Aorta (tissue), 5 donors: Measurements from ENCODE around the gene OTOP3. TPM values are rescaled to one million over a fixed set of nuclear protein-coding genes. Genes with fewer than 3 reads are reported as not detected.

Experiments
- ATAC-seq: fragments of 200-7000 bp; cut with Tn5 transposase; one replicate; pipeline ENCODE4 v1.9.1; 2022; ENCODE audit warnings: moderate library complexity; ENCODE audit not compliant: low FRiP score
- DNase-seq, 2 donors: peaks; one replicate each; pipeline ENCODE4 v3.0.0-alpha.2; 2020
- H3K27ac ChIP-seq, 2 donors: one replicate each; pipeline ENCODE4 v1.5.1; 2013; ENCODE audit warnings: low read length in 2 of 2, mild to moderate bottlenecking in 2 of 2, moderate library complexity in 2 of 2, control low read depth in 1 of 2, inconsistent platforms in 1 of 2, low read depth in 1 of 2
- H3K27me3 ChIP-seq, 2 donors: one replicate each; pipeline ENCODE4 v1.6.1; 2013; ENCODE audit warnings: control low read depth in 1 of 2, low read length in 1 of 2, mild to moderate bottlenecking in 1 of 2, moderate library complexity in 1 of 2; ENCODE audit not compliant: insufficient read depth in 2 of 2, control insufficient read depth in 1 of 2
- H3K36me3 ChIP-seq, 2 donors: one replicate each; pipeline ENCODE4 v1.6.1; 2013; ENCODE audit warnings: control low read depth in 1 of 2, low read length in 1 of 2, mild to moderate bottlenecking in 1 of 2; ENCODE audit not compliant: insufficient read depth in 2 of 2, control insufficient read depth in 1 of 2
- H3K4me1 ChIP-seq, 2 donors: one replicate each; pipeline ENCODE4 v1.6.1; 2013; ENCODE audit warnings: low read length in 2 of 2, control low read depth in 1 of 2, mild to moderate bottlenecking in 1 of 2, moderate library complexity in 1 of 2; ENCODE audit not compliant: insufficient read depth in 2 of 2, control insufficient read depth in 1 of 2
- H3K4me3 ChIP-seq, 2 donors: one replicate each; pipeline ENCODE4 v1.5.1; 2013; ENCODE audit warnings: low read length in 2 of 2, control low read depth in 1 of 2, mild to moderate bottlenecking in 1 of 2
- H3K9me3 ChIP-seq: one replicate; pipeline ENCODE4 v1.6.1; 2013; ENCODE audit warnings: mild to moderate bottlenecking, low read length; ENCODE audit not compliant: control insufficient read depth
- WGBS, 2 donors: extraction: QIAGEN DNeasy Blood & Tissue Kit; methylation state at CpG; one replicate each; pipeline ENCODE4 v1.1.7; 2013; 5-methylcytosine and 5-hydroxymethylcytosine counted together
- intact Hi-C, 2 donors: fragments of 100-400 bp; cut with DNase I; formaldehyde crosslinking; loops; one replicate each; pipeline versions ENCODE4 v1.14.2 to v1.15.0; 2022
- polyA plus RNA-seq, 2 donors: library from polyadenylated mRNA; stranded (reverse); fragments of 200-250 nt; gene quantifications; one replicate each; pipeline ENCODE4 v1.2.3, GENCODE V29; 2013
- total RNA-seq, 2 donors: library from RNA; stranded (reverse); fragmentation: NEBNext Ultra II Directional; extraction: Animal tissue kit (Norgen Biotek cat#: 25700); gene quantifications; one replicate each; pipeline ENCODE4 v1.2.1, GENCODE V29; 2021
- donor health status: healthy with polysubstance abuse.
- donor health status: Bipolar disorder and iron deficiency.
- donor health status: DM: no; HTN: no; CAD: no.
- donor health status: DM: no; HTN: no; CAD: no.
- donor health status: DM: yes; HTN: yes; CAD: no.

OTOP3 gene
- total and polyA plus RNA-seq, 4 donors: 1.8 TPM; not detected in 3

GRCh38 chr17:74930535-74931036, 5.1 kb upstream of the OTOP3 start:
- H3K4me3 ChIP-seq: no peak overlapping the region
- no peak overlapping the region for H3K27ac ChIP-seq
- H3K4me1 ChIP-seq: no peaks in the 10 kb centered on the region
- no peak for ATAC-seq
- 89 to 92% methylated on average over 24 of the region's 24 CpGs for WGBS, 2 donors
- H3K9me3 ChIP-seq: no peaks in the 10 kb centered on the region
- H3K27me3 ChIP-seq: peaks cover 0 to 3% of the 10 kb centered on the region in 2 donors
- DNase-seq: no peak
- no peaks in the 10 kb centered on the region for H3K36me3 ChIP-seq
- intact Hi-C loops: no loop called here

GRCh38 chr17:74935048-74935447, 650 bp upstream of the OTOP3 start:
- no peak for ATAC-seq
- Histone ChIP-seq H3K27me3 (no peaks in the 10 kb centered on the region), H3K27ac (no peak overlapping the region), H3K36me3 (no peaks in the 10 kb centered on the region), H3K4me1 (no peaks in the 10 kb centered on the region), H3K4me3 (no peak overlapping the region), H3K9me3 (no peaks in the 10 kb centered on the region)
- 53 to 56% methylated on average over 3 of the region's 3 CpGs for WGBS, 2 donors
- DNase-seq: no peak
- intact Hi-C loops: no loop called here

GRCh38 chr17:74936470-74936799, 737 bp downstream of the OTOP3 start:
- ATAC-seq: peak; percentile 23
- no peak for DNase-seq
- H3K4me3 ChIP-seq: no peak overlapping the region
- intact Hi-C loops: no loop called here
- no peaks in the 10 kb centered on the region for H3K27me3 ChIP-seq
- H3K9me3 ChIP-seq: no peaks in the 10 kb centered on the region
- H3K27ac ChIP-seq: no peak overlapping the region
- H3K4me1 ChIP-seq: no peaks in the 10 kb centered on the region
- no peaks in the 10 kb centered on the region for H3K36me3 ChIP-seq
- 14 to 15% methylated on average over 12 of the region's 12 CpGs for WGBS, 2 donors

- Histone ChIP-seq H3K36me3 (no peaks in the 10 kb centered on the region), H3K4me1 (no peaks in the 10 kb centered on the region), H3K27me3 (no peaks in the 10 kb centered on the region), H3K27ac (no peak overlapping the region), H3K9me3 (no peaks in the 10 kb centered on the region), H3K4me3 (no peak overlapping the region)
- ATAC-seq (no peak), DNase-seq (no peak)
- 47% methylated on average over 11 of the region's 11 CpGs for WGBS, 2 donors
- intact Hi-C loops: no loop called here
These were observed 1.7 kb downstream of the OTOP3 start for GRCh38 chr17:74937064-74938051.

GRCh38 chr17:74938194-74938950, 2.7 kb downstream of the OTOP3 start:
- Histone ChIP-seq H3K36me3 (no peaks in the 10 kb centered on the region), H3K27me3 (no peaks in the 10 kb centered on the region), H3K4me1 (no peaks in the 10 kb centered on the region), H3K4me3 (no peak overlapping the region), H3K9me3 (no peaks in the 10 kb centered on the region), H3K27ac (no peak overlapping the region)
- no peak for ATAC-seq
- intact Hi-C loops: no loop called here
- 52 to 61% methylated on average over 8 of the region's 8 CpGs for WGBS, 2 donors
- DNase-seq: no peak

- H3K27ac ChIP-seq: no peak overlapping the region
- no peaks in the 10 kb centered on the region for H3K9me3 ChIP-seq
- no peaks in the 10 kb centered on the region for H3K27me3 ChIP-seq
- no peaks in the 10 kb centered on the region for H3K36me3 ChIP-seq
- intact Hi-C loops: no loop called here
- no peak overlapping the region for H3K4me3 ChIP-seq
- 48 to 49% methylated on average over 8 of the region's 8 CpGs for WGBS, 2 donors
- no peak for ATAC-seq
- no peaks in the 10 kb centered on the region for H3K4me1 ChIP-seq
- no peak for DNase-seq
These were observed 3.8 kb downstream of the OTOP3 start for GRCh38 chr17:74939534-74939933.

- Histone ChIP-seq H3K9me3 (no peaks in the 10 kb centered on the region), H3K36me3 (no peaks in the 10 kb centered on the region), H3K4me3 (no peak overlapping the region), H3K4me1 (no peaks in the 10 kb centered on the region), H3K27me3 (no peaks in the 10 kb centered on the region), H3K27ac (no peak overlapping the region)
- intact Hi-C loops: no loop called here
- 77 to 78% methylated on average over 21 of the region's 21 CpGs for WGBS, 2 donors
- ATAC-seq: no peak
- DNase-seq: no peak
These were observed 5.5 kb downstream of the OTOP3 start for GRCh38 chr17:74941128-74941725.

GRCh38 chr17:74943808-74944522, 8.3 kb downstream of the OTOP3 start:
- Histone ChIP-seq H3K4me3 (no peak overlapping the region), H3K27ac (no peak overlapping the region), H3K4me1 (no peaks in the 10 kb centered on the region), H3K36me3 (no peaks in the 10 kb centered on the region), H3K9me3 (no peaks in the 10 kb centered on the region), H3K27me3 (no peaks in the 10 kb centered on the region)
- 48 to 54% methylated on average over 13 of the region's 13 CpGs for WGBS, 2 donors
- intact Hi-C loops: no loop called here
- ATAC-seq (no peak), DNase-seq (no peak)
